ENCODE results near the gene KCNIP4. TPM values are rescaled to one million over a fixed set of nuclear protein-coding genes. Genes with fewer than 3 reads are reported as not detected.

The KCNIP4 gene
- total and polyA plus RNA-seq, 9 of the 15 experiments (the other 6 are each of a cell fraction or from before 2014, with no cell fraction given), result 0.25 to 0.41 TPM; not detected in 7

- no peaks in the 10 kb centered on the region for H4K20me1 ChIP-seq (replicated peaks; ENCODE audit: control insufficient read depth, insufficient read depth, low read length)
- intact Hi-C loops (cut with micrococcal nuclease) (no loop called here), in situ Hi-C loops (cut with MboI) (no loop called here)
- no peak overlapping the region for H3K9ac ChIP-seq (ENCODE audit: insufficient read depth in 1 of 2, low read depth in 2 of 2, low read length in 2 of 2)
- no TSS peak for BruUV-seq (replicated peaks)
- no peak for DNase-seq (ENCODE audit: extremely low read depth in 1 of 4, low spot score in 3 of 4)
- no peaks in the 10 kb centered on the region for H3K9me1 ChIP-seq (ENCODE audit: control insufficient read depth, insufficient read depth, low read length)
- H3K4me3 ChIP-seq, result no peak overlapping the region
- H3K27me3 ChIP-seq (ENCODE audit: control insufficient read depth in 2 of 2, insufficient read depth in 2 of 2, low read length in 2 of 2), result no peaks in the 10 kb centered on the region
- POLR2A ChIA-PET, result interaction anchor here (0.6 kb wide), 1 partner anchor 962 kb away, joined by 3 read pairs; no protein-coding TSS in a partner anchor
- H3K79me2 ChIP-seq (ENCODE audit: control insufficient read depth, insufficient read depth, low read length), result no peaks in the 10 kb centered on the region
- CTCF ChIA-PET (ENCODE audit: low intra/inter-chr PET ratio), result no interaction called here
- no peak overlapping the region for H3K27ac ChIP-seq (ENCODE audit: extremely low read depth, low read depth, low read length)
- H2AFZ ChIP-seq (ENCODE audit: low read depth, low read length), result no peak overlapping the region
- H3K4me1 ChIP-seq (replicated peaks in 1 of 2; ENCODE audit: control insufficient read depth in 2 of 2, insufficient read depth in 2 of 2, low read length in 2 of 2), result no peaks in the 10 kb centered on the region
- no peak for FAIRE-seq
- H3K9me3 ChIP-seq (replicated peaks; ENCODE audit: control insufficient read depth, insufficient read depth, low read depth, low read length), result no peaks in the 10 kb centered on the region
- H3K4me2 ChIP-seq (ENCODE audit: insufficient read depth, low read length), result no peak overlapping the region
- 0% methylated on average over 2 of the region's 2 CpGs for WGBS (ENCODE audit: insufficient coverage, low coverage, missing lambda C conversion rate)
- H3K36me3 ChIP-seq (ENCODE audit: control insufficient read depth, insufficient read depth, low read length), result no peaks in the 10 kb centered on the region
- ATAC-seq, result no peak
- no peak for TF ChIP-seq U2AF2 (optimal IDR thresholded peaks at IDR 0.05; ENCODE audit: low read depth, low read length)
- TF ChIP-seq STAT6 (CRISPR knock-in tag; IDR thresholded peaks at IDR 0.05), result no peak
- TF ChIP-seq ZNF668 (CRISPR knock-in tag; IDR thresholded peaks at IDR 0.05), result no peak
- TF ChIP-seq FOXJ3 (CRISPR knock-in tag; IDR thresholded peaks at IDR 0.05), result no peak
- no peak for TF ChIP-seq HMG20B (CRISPR knock-in tag; IDR thresholded peaks at IDR 0.05)
- TF ChIP-seq, protein P1, sequence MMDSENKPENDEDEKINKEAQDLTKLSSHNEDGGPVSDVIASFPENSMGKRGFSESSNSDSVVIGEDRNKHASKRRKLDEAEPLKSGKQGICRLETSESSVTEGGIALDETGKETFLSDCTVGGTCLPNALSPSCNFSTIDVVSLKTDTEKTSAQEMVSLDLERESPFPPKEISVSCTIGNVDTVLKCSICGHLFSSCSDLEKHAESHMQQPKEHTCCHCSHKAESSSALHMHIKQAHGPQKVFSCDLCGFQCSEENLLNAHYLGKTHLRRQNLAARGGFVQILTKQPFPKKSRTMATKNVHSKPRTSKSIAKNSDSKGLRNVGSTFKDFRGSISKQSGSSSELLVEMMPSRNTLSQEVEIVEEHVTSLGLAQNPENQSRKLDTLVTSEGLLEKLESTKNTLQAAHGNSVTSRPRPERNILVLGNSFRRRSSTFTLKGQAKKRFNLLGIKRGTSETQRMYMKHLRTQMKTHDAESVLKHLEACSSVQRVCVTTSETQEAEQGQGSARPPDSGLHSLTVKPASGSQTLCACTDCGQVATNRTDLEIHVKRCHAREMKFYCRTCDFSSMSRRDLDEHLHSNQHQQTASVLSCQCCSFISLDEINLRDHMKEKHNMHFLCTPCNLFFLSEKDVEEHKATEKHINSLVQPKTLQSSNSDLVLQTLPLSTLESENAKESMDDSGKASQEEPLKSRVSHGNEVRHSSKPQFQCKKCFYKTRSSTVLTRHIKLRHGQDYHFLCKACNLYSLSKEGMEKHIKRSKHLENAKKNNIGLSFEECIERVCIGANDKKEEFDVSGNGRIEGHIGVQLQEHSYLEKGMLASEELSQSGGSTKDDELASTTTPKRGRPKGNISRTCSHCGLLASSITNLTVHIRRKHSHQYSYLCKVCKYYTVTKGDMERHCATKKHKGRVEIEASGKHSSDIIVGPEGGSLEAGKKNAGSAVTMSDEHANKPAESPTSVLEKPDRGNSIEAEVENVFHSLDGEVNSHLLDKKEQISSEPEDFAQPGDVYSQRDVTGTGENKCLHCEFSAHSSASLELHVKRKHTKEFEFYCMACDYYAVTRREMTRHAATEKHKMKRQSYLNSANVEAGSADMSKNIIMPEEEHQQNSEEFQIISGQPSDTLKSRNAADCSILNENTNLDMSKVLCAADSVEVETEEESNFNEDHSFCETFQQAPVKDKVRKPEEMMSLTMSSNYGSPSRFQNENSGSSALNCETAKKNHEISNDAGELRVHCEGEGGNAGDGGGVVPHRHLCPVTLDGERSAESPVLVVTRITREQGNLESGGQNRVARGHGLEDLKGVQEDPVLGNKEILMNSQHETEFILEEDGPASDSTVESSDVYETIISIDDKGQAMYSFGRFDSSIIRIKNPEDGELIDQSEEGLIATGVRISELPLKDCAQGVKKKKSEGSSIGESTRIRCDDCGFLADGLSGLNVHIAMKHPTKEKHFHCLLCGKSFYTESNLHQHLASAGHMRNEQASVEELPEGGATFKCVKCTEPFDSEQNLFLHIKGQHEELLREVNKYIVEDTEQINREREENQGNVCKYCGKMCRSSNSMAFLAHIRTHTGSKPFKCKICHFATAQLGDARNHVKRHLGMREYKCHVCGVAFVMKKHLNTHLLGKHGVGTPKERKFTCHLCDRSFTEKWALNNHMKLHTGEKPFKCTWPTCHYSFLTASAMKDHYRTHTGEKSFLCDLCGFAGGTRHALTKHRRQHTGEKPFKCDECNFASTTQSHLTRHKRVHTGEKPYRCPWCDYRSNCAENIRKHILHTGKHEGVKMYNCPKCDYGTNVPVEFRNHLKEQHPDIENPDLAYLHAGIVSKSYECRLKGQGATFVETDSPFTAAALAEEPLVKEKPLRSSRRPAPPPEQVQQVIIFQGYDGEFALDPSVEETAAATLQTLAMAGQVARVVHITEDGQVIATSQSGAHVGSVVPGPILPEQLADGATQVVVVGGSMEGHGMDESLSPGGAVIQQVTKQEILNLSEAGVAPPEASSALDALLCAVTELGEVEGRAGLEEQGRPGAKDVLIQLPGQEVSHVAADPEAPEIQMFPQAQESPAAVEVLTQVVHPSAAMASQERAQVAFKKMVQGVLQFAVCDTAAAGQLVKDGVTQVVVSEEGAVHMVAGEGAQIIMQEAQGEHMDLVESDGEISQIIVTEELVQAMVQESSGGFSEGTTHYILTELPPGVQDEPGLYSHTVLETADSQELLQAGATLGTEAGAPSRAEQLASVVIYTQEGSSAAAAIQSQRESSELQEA (IDR thresholded peaks at IDR 0.05; ENCODE audit: low read depth), result no peak
- TF ChIP-seq ZBTB7A (IDR thresholded peaks at IDR 0.05; ENCODE audit: borderline replicate concordance, control insufficient read depth, low read depth, low read length), result no peak
- TF ChIP-seq RFX7 (CRISPR knock-in tag; IDR thresholded peaks at IDR 0.05), result no peak
- no peak for TF ChIP-seq ZNF274 (IDR thresholded peaks at IDR 0.05; ENCODE audit: borderline replicate concordance, low read depth, low read length)
- TF ChIP-seq SP2 (IDR thresholded peaks at IDR 0.05; ENCODE audit: extremely low read depth, low read depth, low read length, poor library complexity, severe bottlenecking), result no peak
These were observed 212.7 kb downstream of the KCNIP4 start for GRCh38 chr4:21735866-21736265.
